BJ (cell line): ENCODE results near the gene CTCF. TPM values are rescaled to one million over a fixed set of nuclear protein-coding genes. Genes with fewer than 3 reads are reported as not detected.
A peak's percentile ranks its signal among the peaks of the same experiment; 100 is the strongest.

Experiments
- CTCF ChIA-PET: fragments of 350-600 bp; formaldehyde crosslinking; extraction: SDS; loops from one replicate; lab custom pipeline; 2021; ENCODE audit warnings: antibody characterized with exemption, inconsistent platforms; lab: Yijun Ruan, JAX
- POLR2A ChIA-PET: fragments of 300-600 bp; sonication (Branson Sonifier 250); formaldehyde crosslinking; extraction: SDS; loops from one replicate; lab custom pipeline; 2021; ENCODE audit warnings: antibody characterized with exemption; lab: Charles Lee
- DNase-seq: peaks from one replicate; pipeline ENCODE4 v3.0.0-alpha.2; 2011; ENCODE audit warnings: low read depth
- H3K27me3 ChIP-seq: 2 replicates; pipeline ENCODE4 v1.6.0; 2011; ENCODE audit warnings: low read length; ENCODE audit not compliant: control insufficient read depth, insufficient read depth
- H3K36me3 ChIP-seq: 2 replicates; pipeline ENCODE4 v1.5.1; 2011; ENCODE audit warnings: low read length; ENCODE audit not compliant: control insufficient read depth, insufficient read depth
- H3K4me3 ChIP-seq: 2 replicates; pipeline ENCODE4 v1.5.1; 2011; ENCODE audit warnings: low read depth, mild to moderate bottlenecking, control low read depth, low read length
- polyA plus RNA-seq: library from polyadenylated mRNA; depleted of rRNA; stranded (reverse); fragments of >200 nt; gene quantifications from 2 replicates; pipeline ENCODE4 v1.2.3, GENCODE V29; 2011
- TF ChIP-seq, protein P1 (sequence below): IDR thresholded peaks from 2 replicates; pipeline ENCODE4 v1.5.1; 2011; ENCODE audit warnings: low read depth, mild to moderate bottlenecking, control low read depth, inconsistent platforms, low read length, moderate library complexity; ENCODE audit not compliant: insufficient read depth

The CTCF gene
- polyA plus RNA-seq, 1 experiment: 20.9 TPM

DNA sequence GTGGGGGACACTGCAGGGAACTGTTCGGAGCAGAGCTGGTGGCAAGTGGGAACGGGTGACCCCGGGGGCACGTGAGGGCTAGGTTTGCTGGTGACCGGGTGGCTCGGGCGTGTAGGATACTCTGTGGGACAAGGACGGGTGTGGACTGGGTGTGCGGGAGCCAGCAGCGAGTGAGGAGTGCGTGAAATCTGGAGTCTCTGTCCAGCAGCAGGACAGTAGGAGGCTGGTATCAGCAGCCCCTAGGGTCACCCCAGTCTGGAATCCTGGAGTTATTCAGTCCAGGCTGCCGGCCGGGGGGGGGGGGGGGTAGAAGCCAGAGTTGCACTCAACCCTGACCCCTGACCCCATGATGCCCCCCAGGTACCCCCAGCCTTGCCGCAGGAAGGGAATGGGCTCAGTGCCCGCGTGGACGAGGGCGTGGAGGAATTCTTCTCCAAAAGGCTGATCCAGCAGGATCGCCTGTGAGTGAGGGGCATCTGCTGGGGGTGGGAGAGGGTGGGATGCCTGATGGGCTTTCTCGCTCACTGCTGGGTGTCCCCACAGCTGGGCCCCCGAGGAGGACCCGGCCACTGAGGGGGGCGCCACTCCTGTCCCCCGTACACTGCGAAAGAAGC, 91.6 kb downstream of the CTCF start:
- no peak for DNase-seq
- H3K27me3 ChIP-seq: peaks cover 20% of the 10 kb centered on the region
- H3K36me3 ChIP-seq: peaks cover 7% of the 10 kb centered on the region
- peak overlapping the region; percentile 44 for H3K4me3 ChIP-seq
- CTCF ChIA-PET: interaction anchor here (1.3 kb wide), 1 partner anchor 110 kb away, joined by 4 read pairs; no protein-coding TSS in a partner anchor
- POLR2A ChIA-PET: no interaction called here
- TF ChIP-seq, protein P1, sequence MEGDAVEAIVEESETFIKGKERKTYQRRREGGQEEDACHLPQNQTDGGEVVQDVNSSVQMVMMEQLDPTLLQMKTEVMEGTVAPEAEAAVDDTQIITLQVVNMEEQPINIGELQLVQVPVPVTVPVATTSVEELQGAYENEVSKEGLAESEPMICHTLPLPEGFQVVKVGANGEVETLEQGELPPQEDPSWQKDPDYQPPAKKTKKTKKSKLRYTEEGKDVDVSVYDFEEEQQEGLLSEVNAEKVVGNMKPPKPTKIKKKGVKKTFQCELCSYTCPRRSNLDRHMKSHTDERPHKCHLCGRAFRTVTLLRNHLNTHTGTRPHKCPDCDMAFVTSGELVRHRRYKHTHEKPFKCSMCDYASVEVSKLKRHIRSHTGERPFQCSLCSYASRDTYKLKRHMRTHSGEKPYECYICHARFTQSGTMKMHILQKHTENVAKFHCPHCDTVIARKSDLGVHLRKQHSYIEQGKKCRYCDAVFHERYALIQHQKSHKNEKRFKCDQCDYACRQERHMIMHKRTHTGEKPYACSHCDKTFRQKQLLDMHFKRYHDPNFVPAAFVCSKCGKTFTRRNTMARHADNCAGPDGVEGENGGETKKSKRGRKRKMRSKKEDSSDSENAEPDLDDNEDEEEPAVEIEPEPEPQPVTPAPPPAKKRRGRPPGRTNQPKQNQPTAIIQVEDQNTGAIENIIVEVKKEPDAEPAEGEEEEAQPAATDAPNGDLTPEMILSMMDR: no peak

DNA sequence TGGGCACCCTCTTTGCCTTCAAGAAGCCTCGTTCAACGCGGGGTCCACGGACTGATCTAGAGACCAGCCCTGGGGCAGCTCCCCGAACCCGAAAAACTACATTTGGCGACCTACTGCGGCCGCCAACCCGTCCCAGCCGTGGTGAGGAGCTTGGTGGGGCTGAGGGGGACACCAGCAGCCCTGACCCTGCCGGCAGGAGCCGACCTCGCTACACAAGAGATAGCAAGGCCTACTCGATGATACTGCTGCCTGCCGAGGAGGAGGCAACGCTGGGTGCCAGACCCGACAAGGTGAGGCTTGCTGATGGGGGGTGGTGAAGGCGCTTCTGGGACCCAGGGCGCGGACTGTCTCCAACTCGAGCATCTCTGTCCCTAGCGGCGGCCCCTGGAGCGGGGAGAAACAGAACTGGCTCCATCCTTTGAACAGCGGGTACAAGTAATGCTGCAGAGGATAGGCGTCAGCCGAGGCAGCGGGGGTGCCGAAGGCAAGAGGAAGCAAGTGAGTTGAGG, 92.1 kb downstream of the CTCF start:
- no peak for DNase-seq
- Histone ChIP-seq H3K4me3 (no peak overlapping the region), H3K27me3 (peaks cover 16% of the 10 kb centered on the region), H3K36me3 (peaks cover 7% of the 10 kb centered on the region)
- CTCF ChIA-PET: interaction anchor here (1.3 kb wide), 1 partner anchor 110 kb away, joined by 4 read pairs; no protein-coding TSS in a partner anchor
- POLR2A ChIA-PET: no interaction called here
- TF ChIP-seq, protein P1: no peak

DNA sequence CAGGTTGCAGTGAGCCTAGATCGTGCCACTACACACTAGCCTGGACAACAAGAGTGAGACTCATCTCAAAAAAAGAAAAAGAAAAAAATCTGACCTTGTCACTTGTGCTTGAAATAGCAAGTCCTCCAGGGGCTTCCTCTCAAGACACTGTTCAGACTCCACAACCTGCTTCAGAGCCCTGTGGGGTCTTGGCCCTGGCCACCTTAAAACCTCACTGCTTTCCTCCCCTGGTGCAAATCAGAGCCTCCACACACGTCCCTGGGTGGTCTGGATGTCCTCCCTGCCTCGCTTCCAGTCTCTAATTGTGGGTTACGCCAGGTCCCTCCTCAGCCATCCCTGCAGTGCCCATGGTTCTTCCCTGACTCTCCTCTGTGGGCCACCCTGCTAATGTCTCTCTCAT, 93.0 kb downstream of the CTCF start:
- Histone ChIP-seq H3K4me3 (no peak overlapping the region), H3K36me3 (peaks cover 7% of the 10 kb centered on the region), H3K27me3 (peaks cover 9% of the 10 kb centered on the region)
- TF ChIP-seq, protein P1: no peak
- POLR2A ChIA-PET: no interaction called here
- DNase-seq: no peak
- CTCF ChIA-PET: interaction anchor here (1.4 to 4.3 kb wide), 2 partner anchors 13 to 134 kb away, joined by 3 to 24 read pairs; no protein-coding TSS in a partner anchor

DNA sequence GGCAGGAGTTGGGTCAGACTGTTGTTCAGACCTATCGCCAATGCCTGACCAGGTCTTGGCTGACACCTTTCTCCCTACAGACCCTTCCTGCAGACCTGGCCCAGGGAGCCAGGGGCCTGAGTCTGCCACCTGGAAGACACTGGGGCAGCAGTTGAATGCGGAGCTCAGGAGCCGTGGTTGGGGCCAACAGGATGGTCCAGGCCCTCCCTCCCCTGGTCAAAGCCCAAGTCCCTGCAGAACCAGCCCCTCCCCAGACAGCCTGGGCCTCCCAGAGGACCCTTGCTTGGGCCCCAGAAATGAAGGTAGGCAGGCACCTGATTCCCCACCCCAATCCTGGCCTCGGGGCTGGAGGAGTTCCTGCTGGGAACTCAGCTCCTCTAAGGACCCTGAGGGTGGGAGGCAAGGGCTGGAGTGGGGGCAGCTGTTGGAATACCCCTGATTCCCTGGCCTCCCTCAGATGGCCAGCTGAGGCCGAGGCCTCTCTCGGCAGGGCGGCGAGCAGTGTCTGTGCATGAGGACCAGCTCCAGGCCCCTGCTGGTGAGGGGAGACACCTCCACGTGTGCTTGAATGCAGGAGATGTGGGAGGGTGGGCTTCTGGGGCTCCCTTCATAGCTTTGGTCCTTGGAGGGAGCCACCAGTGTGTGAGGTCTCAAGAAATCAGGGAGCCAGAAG, 94.2 kb downstream of the CTCF start:
- peaks cover 7% of the 10 kb centered on the region for H3K36me3 ChIP-seq
- no peak overlapping the region for H3K4me3 ChIP-seq
- DNase-seq: no peak
- ChIA-PET CTCF (interaction anchor here (0.6 to 4.3 kb wide), 5 partner anchors 10 to 411 kb away, joined by 3 to 24 read pairs (median 3); no protein-coding TSS in a partner anchor), POLR2A (no interaction called here)
- TF ChIP-seq, protein P1: no peak
- peaks cover 2% of the 10 kb centered on the region for H3K27me3 ChIP-seq

DNA sequence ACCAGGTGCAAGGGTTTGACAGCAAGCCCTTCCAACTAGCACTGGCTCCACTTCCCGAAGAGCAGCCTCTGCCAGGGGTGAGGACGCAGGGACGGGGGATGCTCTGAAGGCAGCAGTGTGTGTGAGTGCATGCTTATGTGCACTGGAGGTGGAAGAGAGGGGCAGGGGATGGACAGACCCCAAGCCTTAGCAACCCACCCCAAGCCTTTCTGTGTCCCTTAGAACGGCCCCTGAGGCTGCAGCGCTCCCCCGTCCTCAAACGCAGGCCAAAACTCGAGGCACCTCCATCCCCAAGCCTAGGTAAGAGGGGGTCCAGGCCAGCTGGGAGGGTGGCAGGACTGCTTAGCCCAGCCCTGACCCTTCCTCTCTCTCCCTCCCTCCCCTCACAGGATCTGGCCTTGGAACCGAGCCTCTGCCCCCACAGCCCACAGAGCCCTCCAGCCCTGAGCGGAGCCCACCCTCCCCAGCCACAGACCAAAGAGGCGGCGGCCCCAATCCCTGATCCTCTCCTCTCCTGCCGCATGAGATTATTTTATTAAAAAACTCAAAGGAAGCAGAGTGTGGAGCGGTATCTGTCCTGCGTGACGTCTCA, 94.8 kb downstream of the CTCF start:
- POLR2A ChIA-PET: no interaction called here
- peaks cover 7% of the 10 kb centered on the region for H3K36me3 ChIP-seq
- CTCF ChIA-PET: interaction anchor here (0.8 to 4.3 kb wide), 5 partner anchors 9 to 136 kb away, joined by 3 to 24 read pairs (median 6); partner anchors contain the start of gene CARMIL2
- TF ChIP-seq, protein P1: no peak
- no peak overlapping the region for H3K4me3 ChIP-seq
- no peak for DNase-seq
- peaks cover 2% of the 10 kb centered on the region for H3K27me3 ChIP-seq
